ENCODE measurements around the gene PLXDC1. TPM values are rescaled to one million over a fixed set of nuclear protein-coding genes. Genes with fewer than 3 reads are reported as not detected.

Gene PLXDC1
- total RNA-seq, 4 donors from 2014 or later = 1.8 to 13.4 (median 6.4) TPM

DNA sequence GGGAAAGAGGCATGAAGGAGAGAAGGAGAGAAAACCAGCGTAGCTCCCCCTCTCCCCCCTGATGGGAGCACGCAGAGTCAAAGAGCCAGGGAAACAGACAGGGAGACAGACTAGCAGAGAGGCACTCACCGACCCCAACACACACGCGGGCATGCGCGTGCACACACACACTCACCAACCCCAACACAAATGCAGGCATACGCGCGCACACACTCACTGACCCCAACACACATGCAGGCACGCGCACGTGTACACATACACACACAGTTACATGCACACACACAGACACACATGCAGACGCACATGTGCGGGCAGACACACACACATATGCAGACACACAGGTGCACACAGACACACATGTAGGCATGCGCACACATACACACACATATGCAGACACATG, 41.5 kb upstream of the PLXDC1 start:
- TF ChIP-seq, protein P1, sequence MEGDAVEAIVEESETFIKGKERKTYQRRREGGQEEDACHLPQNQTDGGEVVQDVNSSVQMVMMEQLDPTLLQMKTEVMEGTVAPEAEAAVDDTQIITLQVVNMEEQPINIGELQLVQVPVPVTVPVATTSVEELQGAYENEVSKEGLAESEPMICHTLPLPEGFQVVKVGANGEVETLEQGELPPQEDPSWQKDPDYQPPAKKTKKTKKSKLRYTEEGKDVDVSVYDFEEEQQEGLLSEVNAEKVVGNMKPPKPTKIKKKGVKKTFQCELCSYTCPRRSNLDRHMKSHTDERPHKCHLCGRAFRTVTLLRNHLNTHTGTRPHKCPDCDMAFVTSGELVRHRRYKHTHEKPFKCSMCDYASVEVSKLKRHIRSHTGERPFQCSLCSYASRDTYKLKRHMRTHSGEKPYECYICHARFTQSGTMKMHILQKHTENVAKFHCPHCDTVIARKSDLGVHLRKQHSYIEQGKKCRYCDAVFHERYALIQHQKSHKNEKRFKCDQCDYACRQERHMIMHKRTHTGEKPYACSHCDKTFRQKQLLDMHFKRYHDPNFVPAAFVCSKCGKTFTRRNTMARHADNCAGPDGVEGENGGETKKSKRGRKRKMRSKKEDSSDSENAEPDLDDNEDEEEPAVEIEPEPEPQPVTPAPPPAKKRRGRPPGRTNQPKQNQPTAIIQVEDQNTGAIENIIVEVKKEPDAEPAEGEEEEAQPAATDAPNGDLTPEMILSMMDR (IDR thresholded peaks at IDR 0.05) = no peak
- no peak for TF ChIP-seq POLR2A (IDR thresholded peaks at IDR 0.05)
- H3K36me3 ChIP-seq = peaks cover 0 to 14% of the 10 kb centered on the region in 2 donors
- WGBS, 2 donors = 95% methylated on average over 16 of the region's 16 CpGs
- no peak overlapping the region for H3K27ac ChIP-seq
- H3K9me3 ChIP-seq = no peaks in the 10 kb centered on the region
- no peaks in the 10 kb centered on the region for H3K27me3 ChIP-seq
- no peak for DNase-seq
- H3K4me3 ChIP-seq (replicated peaks in 1 of 3) = no peak overlapping the region
- peaks cover 25% of the 10 kb centered on the region in 2 donors for H3K4me1 ChIP-seq
- intact Hi-C loops (cut with DNase I) = no loop called here

GRCh38 chr17:39191750-39192510, 40.5 kb upstream of the PLXDC1 start:
- H3K36me3 ChIP-seq = peaks cover 5 to 22% of the 10 kb centered on the region in 2 donors
- no peak overlapping the region for H3K4me3 ChIP-seq (replicated peaks in 1 of 3)
- DNase-seq = no peak
- intact Hi-C loops (cut with DNase I) = no loop called here
- H3K4me1 ChIP-seq = peaks cover 19 to 22% of the 10 kb centered on the region in 2 donors
- no peaks in the 10 kb centered on the region for H3K9me3 ChIP-seq
- TF ChIP-seq POLR2A (IDR thresholded peaks at IDR 0.05) = no peak
- TF ChIP-seq, protein P1 (IDR thresholded peaks at IDR 0.05) = no peak
- H3K27me3 ChIP-seq = no peaks in the 10 kb centered on the region
- WGBS, 2 donors = 90 to 96% methylated on average over 6 to 9 of the region's 9 CpGs
- no peak overlapping the region for H3K27ac ChIP-seq

GRCh38 chr17:39187152-39187830, 35.9 kb upstream of the PLXDC1 start:
- WGBS, 2 donors = 95 to 97% methylated on average over 7 to 8 of the region's 9 CpGs
- Histone ChIP-seq H3K9me3 (no peaks in the 10 kb centered on the region), H3K27ac (no peak overlapping the region), H3K4me3 (replicated peaks in 1 of 3) (no peak overlapping the region), H3K27me3 (no peaks in the 10 kb centered on the region), H3K4me1 (no peaks in the 10 kb centered on the region), H3K36me3 (peaks cover 31 to 35% of the 10 kb centered on the region in 2 donors)
- TF ChIP-seq, protein P1 (IDR thresholded peaks at IDR 0.05) = no peak
- TF ChIP-seq POLR2A (IDR thresholded peaks at IDR 0.05) = no peak
- intact Hi-C loops (cut with DNase I) = no loop called here
- DNase-seq = no peak

DNA sequence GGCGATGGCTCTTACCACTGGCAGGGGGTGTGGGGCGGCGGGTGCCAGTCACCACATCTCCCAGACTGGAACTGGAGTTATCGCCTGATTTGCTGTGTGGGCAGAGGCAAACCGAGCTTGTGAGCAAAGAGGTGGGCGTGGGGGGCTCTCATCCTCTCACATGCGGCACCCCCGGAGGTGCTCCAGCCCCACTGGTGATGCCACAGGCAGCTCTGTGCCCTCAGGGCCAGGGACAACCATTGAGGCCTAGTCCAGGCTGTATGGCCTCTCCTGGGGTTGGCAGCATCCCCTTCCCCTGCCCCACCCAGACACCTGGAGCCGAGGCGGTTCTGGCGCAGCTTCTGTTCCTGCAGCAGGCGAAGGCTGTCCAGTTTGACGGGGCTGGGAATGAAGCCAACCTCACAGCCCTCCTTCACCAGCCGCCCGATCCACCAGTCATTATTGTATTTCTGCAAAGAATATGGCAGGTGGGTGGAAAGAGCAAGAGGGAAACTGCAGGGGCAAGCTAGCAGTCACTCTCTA, 35.1 kb upstream of the PLXDC1 start:
- Histone ChIP-seq H3K27me3 (no peaks in the 10 kb centered on the region), H3K9me3 (no peaks in the 10 kb centered on the region), H3K4me3 (replicated peaks in 1 of 3) (no peak overlapping the region), H3K36me3 (peaks cover 31 to 35% of the 10 kb centered on the region in 2 donors), H3K4me1 (no peaks in the 10 kb centered on the region), H3K27ac (no peak overlapping the region)
- TF ChIP-seq POLR2A (IDR thresholded peaks at IDR 0.05) = no peak
- TF ChIP-seq, protein P1 (IDR thresholded peaks at IDR 0.05) = no peak
- no peak for DNase-seq
- 94 to 95% methylated on average over 9 to 15 of the region's 15 CpGs for WGBS, 2 donors
- intact Hi-C loops (cut with DNase I) = no loop called here

DNA sequence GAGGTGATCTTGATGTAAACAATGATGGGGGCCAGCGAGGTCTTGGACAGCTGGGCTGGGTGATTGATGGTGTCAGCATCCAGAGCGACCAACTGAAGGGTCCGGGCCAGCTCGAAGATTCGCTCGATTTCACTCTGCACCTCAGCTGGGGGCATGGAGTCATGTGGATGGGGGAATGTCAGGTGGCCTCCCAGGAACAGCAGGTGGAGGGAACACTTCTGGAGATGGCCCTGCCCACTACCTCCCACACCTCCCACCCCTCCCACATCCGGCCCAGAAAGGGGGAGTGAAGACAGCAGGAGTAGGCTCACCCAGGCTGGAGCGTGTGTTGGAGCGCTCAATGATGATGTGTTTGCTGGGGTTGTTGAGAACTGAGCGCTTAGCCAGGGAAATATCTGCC, 32.3 kb upstream of the PLXDC1 start:
- no peak for DNase-seq

More for the DNA sequence above, 32.3 kb upstream of the PLXDC1 start:
- 86 to 92% methylated on average over 10 of the region's 10 CpGs for WGBS, 2 donors
- H3K9me3 ChIP-seq = no peaks in the 10 kb centered on the region
- TF ChIP-seq, protein P1 (IDR thresholded peaks at IDR 0.05) = no peak
- TF ChIP-seq POLR2A (IDR thresholded peaks at IDR 0.05) = no peak
- no peak overlapping the region for H3K4me3 ChIP-seq (replicated peaks in 1 of 3)
- no peak overlapping the region for H3K27ac ChIP-seq
- H3K36me3 ChIP-seq = peaks cover 25 to 31% of the 10 kb centered on the region in 2 donors
- H3K27me3 ChIP-seq = no peaks in the 10 kb centered on the region
- H3K4me1 ChIP-seq = no peaks in the 10 kb centered on the region
- intact Hi-C loops (cut with DNase I) = no loop called here
